PFSK-1 (cell line): ENCODE data around the gene PBX4.

Experiments
- FOXP2 ChIP-seq: optimal IDR thresholded peaks from 2 replicates; pipeline ENCODE3; 2011; ENCODE audit warnings: borderline replicate concordance, control low read depth, inconsistent platforms; ENCODE audit not compliant: insufficient read depth; ENCODE audit errors: extremely low read length, extremely low read depth
- POLR2AphosphoS5 ChIP-seq: IDR thresholded peaks from 2 replicates; pipeline ENCODE4 v1.6.1; 2012; ENCODE audit warnings: low read depth, mild to moderate bottlenecking, control low read depth, low read length, moderate library complexity
- REST ChIP-seq, 2 experiments: IDR thresholded peaks; 2 replicates each; pipeline versions ENCODE4 v1.6.1 to v1.8.0; 2011 to 2012; ENCODE audit warnings: low read depth in 2 of 2, low read length in 2 of 2, control low read depth in 1 of 2, inconsistent platforms in 1 of 2, mild to moderate bottlenecking in 1 of 2, moderate library complexity in 1 of 2; ENCODE audit not compliant: insufficient read depth in 1 of 2
- SIN3A ChIP-seq: IDR thresholded peaks from 2 replicates; pipeline ENCODE4 v1.6.1; 2012; ENCODE audit warnings: mild to moderate bottlenecking, low read length, moderate library complexity, borderline replicate concordance; ENCODE audit not compliant: insufficient read depth
- TAF1 ChIP-seq: IDR thresholded peaks from 2 replicates; pipeline ENCODE4 v1.6.1; 2012; ENCODE audit warnings: low read length, control low read depth, borderline replicate concordance; ENCODE audit not compliant: insufficient read depth

PBX4 gene

GRCh38 chr19:19540715-19541515, 77.6 kb downstream of the PBX4 start:
- TF ChIP-seq TAF1: no peak
- no peak for TF ChIP-seq SIN3A
- no peak for TF ChIP-seq REST (IDR thresholded peaks at IDR 0.05; ENCODE audit: insufficient read depth in 1 of 2, low read depth in 2 of 2, low read length in 2 of 2)
- no peak for TF ChIP-seq POLR2AphosphoS5

- TF ChIP-seq REST (IDR thresholded peaks at IDR 0.05; ENCODE audit: insufficient read depth in 1 of 2, low read depth in 2 of 2, low read length in 2 of 2) (no peak), POLR2AphosphoS5 (no peak), FOXP2 (no peak)
Observed at GRCh38 chr19:19540064-19540714, 78.3 kb downstream of the PBX4 start.

- no peak for TF ChIP-seq TAF1
- TF ChIP-seq FOXP2: no peak
- no peak for TF ChIP-seq REST (IDR thresholded peaks at IDR 0.05; ENCODE audit: insufficient read depth in 1 of 2, low read depth in 2 of 2, low read length in 2 of 2)
- TF ChIP-seq SIN3A: no peak
- TF ChIP-seq POLR2AphosphoS5: no peak
Observed at GRCh38 chr19:19539698-19540063, 78.8 kb downstream of the PBX4 start.

GRCh38 chr19:19538785-19539166, 79.7 kb downstream of the PBX4 start:
- TF ChIP-seq REST (IDR thresholded peaks at IDR 0.05; ENCODE audit: insufficient read depth in 1 of 2, low read depth in 2 of 2, low read length in 2 of 2): no peak

GRCh38 chr19:19538061-19538784, 80.3 kb downstream of the PBX4 start, which contains the start of gene CILP2:
CILP2 (plus strand) TSS chr19:19538265; CDS start chr19:19538350, 85 bp downstream.
- TF ChIP-seq FOXP2 (no peak), REST (IDR thresholded peaks at IDR 0.05; ENCODE audit: insufficient read depth in 1 of 2, low read depth in 2 of 2, low read length in 2 of 2) (no peak), POLR2AphosphoS5 (no peak)
